Tibial nerve (tissue), 4 donors: Measurements from ENCODE around the gene PLPP1. TPM values are rescaled to one million over a fixed set of nuclear protein-coding genes. Genes with fewer than 3 reads are reported as not detected.

Experiments used
- DNase-seq, 2 donors: peaks; one replicate each; pipeline ENCODE4 v3.0.0-alpha.2; 2019; ENCODE audit warnings: low spot score in 2 of 2
- H3K27ac ChIP-seq, 4 donors: fragments of 200-600 bp; sonication (generic) in 3 of 4; one replicate each; pipeline ENCODE4 v1.5.1; 2017 to 2019; ENCODE audit warnings: mild to moderate bottlenecking in 1 of 4
- H3K27me3 ChIP-seq, 2 donors: fragments of 200-600 bp; sonication (generic) in 1 of 2; one replicate each; pipeline versions ENCODE4 v1.5.1 to v1.6.0; 2017 to 2019
- H3K36me3 ChIP-seq, 3 donors: fragments of 200-600 bp; sonication (generic); one replicate each; pipeline ENCODE4 v1.5.1; 2018 to 2019
- H3K4me1 ChIP-seq, 4 donors: fragments of 200-600 bp; sonication (generic) in 3 of 4; one replicate each; pipeline ENCODE4 v1.5.1; 2017 to 2019
- H3K4me3 ChIP-seq, 4 donors: fragments of 200-600 bp; sonication (generic) in 3 of 4; one replicate each; pipeline ENCODE4 v1.5.1; 2017 to 2019; ENCODE audit warnings: mild to moderate bottlenecking in 1 of 4, moderate library complexity in 1 of 4
- H3K9me3 ChIP-seq, 4 donors: fragments of 200-600 bp; sonication (generic) in 3 of 4; one replicate each; pipeline ENCODE4 v1.5.1; 2017 to 2019
- CTCF ChIP-seq, 5 experiments: fragments of 200-600 bp in 3 of 5; fragments of 450-650 bp in 2 of 5; sonication (generic) in 3 of 5; IDR thresholded peaks; one replicate each; pipeline ENCODE4 v1.5.1; 2016 to 2019; ENCODE audit warnings: antibody characterized with exemption in 5 of 5, mild to moderate bottlenecking in 3 of 5, moderate library complexity in 2 of 5
- EP300 ChIP-seq, 2 donors: sonication (generic); formaldehyde crosslinking; IDR thresholded peaks; one replicate each; pipeline ENCODE4 v1.6.1; 2017; ENCODE audit warnings: antibody characterized with exemption in 2 of 2, mild to moderate bottlenecking in 1 of 2
- POLR2A ChIP-seq, 2 donors: fragments of 450-650 bp; IDR thresholded peaks; one replicate each; pipeline ENCODE4 v1.6.1; 2017; ENCODE audit warnings: antibody characterized with exemption in 2 of 2, mild to moderate bottlenecking in 2 of 2, moderate library complexity in 2 of 2
- whole genome bisulfite sequencing, 2 donors: methylation state at CpG; one replicate each; pipeline ENCODE4 v1.1.5; 2018; 5-methylcytosine and 5-hydroxymethylcytosine counted together
- total RNA-seq, 4 donors: library from RNA; depleted of rRNA; stranded (reverse); fragments of >200 nt; gene quantifications; one replicate each; pipeline ENCODE4 v1.1.0, GENCODE V29; 2016

The PLPP1 gene
- total RNA-seq, 4 donors from 2014 or later: 380 to 568 (median 427) TPM

DNA sequence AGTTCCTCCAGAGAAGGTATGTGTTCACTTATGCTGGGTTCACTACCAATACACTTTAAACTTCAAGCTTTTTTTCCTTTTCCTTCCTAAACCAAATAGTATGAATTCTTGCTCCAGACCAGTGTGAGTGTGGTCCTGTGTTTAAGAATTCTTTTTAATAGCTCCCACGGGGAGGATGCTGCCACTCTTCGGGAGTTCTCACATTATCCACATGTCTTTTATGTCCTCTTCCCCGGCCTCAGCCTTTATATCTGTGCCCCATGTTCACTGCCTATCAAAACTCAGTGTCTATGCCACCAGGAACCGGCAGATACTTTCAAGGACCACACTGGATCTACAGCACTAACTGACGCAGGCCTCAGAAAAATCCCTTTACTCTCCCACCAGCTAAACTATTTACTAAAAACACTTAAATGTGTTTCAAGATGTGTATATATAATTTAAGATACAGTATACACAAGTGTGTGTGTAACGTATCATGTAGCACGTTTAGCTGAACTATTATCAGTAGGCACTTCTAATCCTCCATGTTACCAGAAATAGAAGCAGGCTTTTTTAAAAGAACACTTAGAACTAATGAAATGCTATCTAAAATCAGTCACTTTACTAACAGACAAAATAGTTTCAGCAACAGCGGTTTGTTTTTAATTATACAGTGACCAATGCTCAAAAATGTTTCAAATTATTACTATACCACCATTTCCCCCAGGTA, 88.0 kb downstream of the PLPP1 start:
- WGBS, 2 donors: 57 to 68% methylated on average over 8 of the region's 8 CpGs
- peaks cover 0 to 28% (median 1%) of the 10 kb centered on the region in 4 donors for H3K4me1 ChIP-seq
- peaks cover 0 to 4% (median 0%) of the 10 kb centered on the region in 3 donors for H3K36me3 ChIP-seq
- no peak for DNase-seq
- H3K27ac ChIP-seq: no peak overlapping the region
- H3K9me3 ChIP-seq: no peaks in the 10 kb centered on the region
- no peak for TF ChIP-seq EP300 (IDR thresholded peaks at IDR 0.05)
- TF ChIP-seq CTCF (IDR thresholded peaks at IDR 0.05): no peak
- no peak for TF ChIP-seq POLR2A (IDR thresholded peaks at IDR 0.05)
- no peak overlapping the region for H3K4me3 ChIP-seq
- no peaks in the 10 kb centered on the region for H3K27me3 ChIP-seq

- Histone ChIP-seq H3K27ac (no peak overlapping the region), H3K36me3 (peaks cover 0 to 14% (median 0%) of the 10 kb centered on the region in 3 donors), H3K4me1 (peaks cover 0 to 35% (median 1%) of the 10 kb centered on the region in 4 donors), H3K4me3 (no peak overlapping the region), H3K27me3 (no peaks in the 10 kb centered on the region), H3K9me3 (no peaks in the 10 kb centered on the region)
- TF ChIP-seq POLR2A (IDR thresholded peaks at IDR 0.05): no peak
- TF ChIP-seq CTCF (IDR thresholded peaks at IDR 0.05): no peak
- WGBS, 2 donors: 92 to 93% methylated on average over 3 of the region's 3 CpGs
- no peak for DNase-seq
Measured at GRCh38 chr5:55445791-55446190, 89.0 kb downstream of the PLPP1 start.

DNA sequence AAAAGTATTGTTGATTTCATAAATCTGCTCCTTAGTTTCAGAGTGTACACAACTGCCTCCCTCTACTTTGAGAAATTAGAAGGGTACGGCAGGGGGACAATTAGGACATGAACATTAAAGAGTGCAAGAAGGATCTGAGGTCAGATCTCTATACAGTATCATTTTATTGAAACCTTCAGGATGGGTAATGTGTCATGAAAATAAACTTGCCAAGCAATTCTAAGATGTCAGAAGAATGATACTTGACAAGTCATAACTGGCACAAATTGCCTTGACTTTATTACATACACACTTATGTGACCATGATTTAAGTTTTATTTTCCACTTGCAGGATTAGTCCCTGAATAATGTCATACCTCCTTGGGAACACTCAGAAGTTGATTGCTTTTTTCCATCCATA, 92.8 kb downstream of the PLPP1 start:
- no peak for DNase-seq
- TF ChIP-seq EP300 (IDR thresholded peaks at IDR 0.05): no peak
- no peak for TF ChIP-seq CTCF (IDR thresholded peaks at IDR 0.05)
- no peak for TF ChIP-seq POLR2A (IDR thresholded peaks at IDR 0.05)
- Histone ChIP-seq H3K4me1 (peaks cover 0 to 62% (median 17%) of the 10 kb centered on the region in 4 donors), H3K36me3 (peaks cover 0 to 14% (median 0%) of the 10 kb centered on the region in 3 donors), H3K27ac (peak overlapping the region in 2 of 4 donors; percentile 86 to 92), H3K4me3 (no peak overlapping the region), H3K27me3 (no peaks in the 10 kb centered on the region), H3K9me3 (no peaks in the 10 kb centered on the region)
- WGBS, 2 donors: 91 to 93% methylated on average over 1 of the region's 1 CpG

GRCh38 chr5:55441107-55441771, 93.5 kb downstream of the PLPP1 start:
- no peak for TF ChIP-seq CTCF (IDR thresholded peaks at IDR 0.05)
- no peak for TF ChIP-seq POLR2A (IDR thresholded peaks at IDR 0.05)
- no peak for TF ChIP-seq EP300 (IDR thresholded peaks at IDR 0.05)
- peak overlapping the region in 3 of 4 donors; percentile 65 to 92 (median 86) for H3K27ac ChIP-seq
- 76 to 83% methylated on average over 3 of the region's 3 CpGs for WGBS, 2 donors
- H3K4me3 ChIP-seq: no peak overlapping the region
- H3K4me1 ChIP-seq: peaks cover 0 to 62% (median 18%) of the 10 kb centered on the region in 4 donors
- H3K9me3 ChIP-seq: no peaks in the 10 kb centered on the region
- no peaks in the 10 kb centered on the region for H3K27me3 ChIP-seq
- no peak for DNase-seq
- peaks cover 0 to 20% (median 0%) of the 10 kb centered on the region in 3 donors for H3K36me3 ChIP-seq

DNA sequence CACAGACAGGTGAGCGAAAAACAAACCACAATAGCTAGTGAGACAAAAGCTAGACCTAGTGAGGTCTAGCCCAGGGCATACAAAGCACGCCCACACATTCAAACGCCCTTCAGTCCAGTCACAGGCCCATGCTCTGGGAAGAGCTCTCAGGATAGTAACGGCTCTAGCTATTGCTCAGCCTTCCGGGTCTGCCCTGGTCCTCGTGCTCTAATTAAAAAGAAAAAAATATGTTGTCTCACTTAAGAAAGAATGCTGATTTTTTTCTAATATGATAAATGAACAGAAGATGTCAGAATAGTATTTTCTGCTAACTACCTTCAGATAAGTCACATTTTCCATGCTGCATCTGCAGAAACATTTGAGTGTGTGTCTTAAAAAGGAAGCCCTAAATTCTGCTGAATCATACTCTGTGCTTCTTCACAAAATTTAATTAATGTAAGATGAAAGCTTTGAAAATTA, 94.5 kb downstream of the PLPP1 start:
- peaks cover 0 to 55% (median 18%) of the 10 kb centered on the region in 4 donors for H3K4me1 ChIP-seq
- 59 to 70% methylated on average over 6 of the region's 6 CpGs for WGBS, 2 donors
- H3K27me3 ChIP-seq: no peaks in the 10 kb centered on the region
- no peaks in the 10 kb centered on the region for H3K9me3 ChIP-seq
- H3K4me3 ChIP-seq: no peak overlapping the region
- peaks cover 0 to 30% (median 0%) of the 10 kb centered on the region in 3 donors for H3K36me3 ChIP-seq
- DNase-seq: no peak
- TF ChIP-seq CTCF (IDR thresholded peaks at IDR 0.05): no peak
- TF ChIP-seq POLR2A (IDR thresholded peaks at IDR 0.05): no peak
- TF ChIP-seq EP300 (IDR thresholded peaks at IDR 0.05): no peak
- peak overlapping the region in 3 of 4 donors; percentile 65 to 92 (median 86) for H3K27ac ChIP-seq
